MM.1S (cell line): ENCODE data around the gene KCNMA1.

Source experiments
- EZH2 ChIP-seq: fragments of 300-600 bp; sonication (generic); optimal IDR thresholded peaks from 2 replicates; pipeline ENCODE3; 2017; ENCODE audit warnings: low read depth, mild to moderate bottlenecking, antibody characterized with exemption, low read length, mixed read lengths
- EZH2phosphoT487 ChIP-seq: fragments of 300-600 bp; sonication (generic); IDR thresholded peaks from 2 replicates; pipeline ENCODE4 v1.6.1; 2018; ENCODE audit warnings: antibody characterized with exemption, low read length
- TF ChIP-seq, protein P1 (sequence below): fragments of 300-600 bp; sonication (generic); IDR thresholded peaks from 2 replicates; pipeline ENCODE4 v1.5.1; 2016; ENCODE audit warnings: antibody characterized with exemption, low read length, mixed read lengths

DNA sequence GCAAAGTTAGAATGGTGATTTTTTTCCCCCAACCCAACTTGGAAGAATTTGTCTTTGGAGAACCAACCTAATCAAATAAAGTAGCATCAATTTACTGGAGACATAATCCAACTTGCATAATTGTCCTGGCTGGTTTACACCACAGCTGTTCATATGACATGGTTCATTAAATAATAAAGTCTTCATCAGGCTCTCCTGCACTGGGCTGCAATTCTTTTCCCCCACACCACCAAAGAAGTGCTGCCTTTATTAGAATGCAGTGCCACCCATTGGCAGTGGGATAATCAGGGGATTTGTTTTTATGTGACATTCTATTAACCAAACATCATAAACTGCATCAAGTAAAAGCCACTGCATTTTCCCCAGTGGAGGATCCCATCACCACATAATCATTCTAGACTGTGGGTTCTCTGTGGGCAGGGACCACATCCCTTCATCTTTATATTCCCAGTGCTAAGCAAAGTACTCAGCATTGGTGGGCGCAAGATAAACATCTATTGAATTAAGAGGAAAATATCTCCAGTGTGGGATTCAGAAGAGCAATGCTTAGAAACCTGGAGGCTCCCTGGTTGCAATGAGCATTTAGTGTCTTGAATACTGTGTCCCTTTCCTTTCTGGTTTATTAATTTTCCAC is 322.0 kb downstream of the KCNMA1 start:
- TF ChIP-seq EZH2 (no peak), EZH2phosphoT487 (no peak)
- TF ChIP-seq, protein P1, sequence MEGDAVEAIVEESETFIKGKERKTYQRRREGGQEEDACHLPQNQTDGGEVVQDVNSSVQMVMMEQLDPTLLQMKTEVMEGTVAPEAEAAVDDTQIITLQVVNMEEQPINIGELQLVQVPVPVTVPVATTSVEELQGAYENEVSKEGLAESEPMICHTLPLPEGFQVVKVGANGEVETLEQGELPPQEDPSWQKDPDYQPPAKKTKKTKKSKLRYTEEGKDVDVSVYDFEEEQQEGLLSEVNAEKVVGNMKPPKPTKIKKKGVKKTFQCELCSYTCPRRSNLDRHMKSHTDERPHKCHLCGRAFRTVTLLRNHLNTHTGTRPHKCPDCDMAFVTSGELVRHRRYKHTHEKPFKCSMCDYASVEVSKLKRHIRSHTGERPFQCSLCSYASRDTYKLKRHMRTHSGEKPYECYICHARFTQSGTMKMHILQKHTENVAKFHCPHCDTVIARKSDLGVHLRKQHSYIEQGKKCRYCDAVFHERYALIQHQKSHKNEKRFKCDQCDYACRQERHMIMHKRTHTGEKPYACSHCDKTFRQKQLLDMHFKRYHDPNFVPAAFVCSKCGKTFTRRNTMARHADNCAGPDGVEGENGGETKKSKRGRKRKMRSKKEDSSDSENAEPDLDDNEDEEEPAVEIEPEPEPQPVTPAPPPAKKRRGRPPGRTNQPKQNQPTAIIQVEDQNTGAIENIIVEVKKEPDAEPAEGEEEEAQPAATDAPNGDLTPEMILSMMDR = no peak
